NCI-H2107 treated with DMSO at 0.1 percent for 48 hours (cell line): ENCODE data around the gene MYL9.
"Not testable (repeated sequence)": the region's sequence is repeated elsewhere in the genome, so short reads cannot be mapped to it uniquely, and the experiment has no call there.

ENCODE experiments used
- DNase-seq: peaks from one replicate; lab custom pipeline; 2025; ENCODE audit not compliant: unreplicated experiment; lab: John Stamatoyannopoulos, UW

The MYL9 gene

DNA sequence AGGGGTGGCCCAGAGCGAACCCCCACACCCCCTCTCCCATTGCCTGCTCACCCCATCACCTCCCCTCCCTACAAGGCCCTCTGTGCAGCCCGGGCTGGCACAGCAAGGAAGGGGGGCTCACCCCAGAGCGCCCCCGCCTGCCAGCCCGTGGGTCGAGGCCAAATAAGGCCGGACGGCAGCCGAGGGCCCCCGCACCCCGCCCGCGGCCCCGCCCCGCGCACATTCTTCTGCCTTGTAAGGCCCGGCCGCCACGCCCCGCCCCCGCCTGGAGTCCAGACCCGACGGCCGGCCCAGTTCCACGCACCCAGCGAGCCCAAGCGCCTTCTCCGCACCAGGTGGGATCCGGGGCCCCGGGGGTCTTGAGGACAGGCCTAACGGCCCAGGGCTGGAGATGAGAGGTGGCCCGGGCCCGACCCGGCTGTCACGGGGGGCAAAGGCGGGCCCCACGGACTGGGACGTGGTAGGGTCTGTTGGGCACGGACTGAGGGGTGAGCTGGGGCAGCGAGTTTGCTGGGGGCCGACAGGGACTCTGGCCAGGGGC is at the start of gene MYL9:
Gene MYL9 (plus strand): TSS at position 293 of the 541 bp plus-strand sequence. CDS start 3,366 bp downstream, outside the sequence.
- DNase-seq: no peak

DNA sequence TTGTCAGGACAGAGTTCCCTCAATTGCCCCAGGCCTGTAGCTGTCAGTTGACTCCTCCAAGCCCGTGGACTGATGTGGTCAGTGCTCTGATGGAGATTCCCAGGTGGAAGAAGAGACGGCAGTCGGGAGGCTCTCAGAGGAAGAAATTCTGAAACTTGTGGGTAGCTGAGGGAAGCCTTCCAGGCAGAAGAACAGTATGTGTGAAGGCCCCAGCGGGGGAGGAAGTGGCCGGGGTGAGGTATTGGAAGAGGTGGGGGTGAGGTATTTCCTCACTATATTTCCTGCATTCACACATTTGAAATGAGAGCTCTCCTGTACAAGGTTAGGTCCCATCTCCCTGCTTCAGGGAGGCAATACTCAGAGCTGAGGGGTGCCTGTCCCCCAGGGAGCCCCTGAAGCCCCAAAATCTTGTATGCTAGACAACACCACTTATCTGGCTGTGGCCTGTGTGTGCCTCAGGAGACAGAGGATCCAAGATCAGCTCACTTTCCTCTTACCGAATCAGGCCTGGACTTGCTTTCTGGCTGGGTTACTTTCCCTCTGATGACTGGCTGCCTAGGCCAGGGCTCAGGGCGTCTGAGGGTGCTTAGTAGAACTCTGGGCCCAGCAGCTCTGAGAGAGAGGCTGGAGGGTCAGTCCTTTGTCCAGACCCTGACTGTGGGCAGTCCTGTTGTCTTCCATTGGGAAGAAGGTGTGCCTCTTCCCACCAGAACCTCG is 49.3 kb upstream of the MYL9 start:
- no peak for DNase-seq

DNA sequence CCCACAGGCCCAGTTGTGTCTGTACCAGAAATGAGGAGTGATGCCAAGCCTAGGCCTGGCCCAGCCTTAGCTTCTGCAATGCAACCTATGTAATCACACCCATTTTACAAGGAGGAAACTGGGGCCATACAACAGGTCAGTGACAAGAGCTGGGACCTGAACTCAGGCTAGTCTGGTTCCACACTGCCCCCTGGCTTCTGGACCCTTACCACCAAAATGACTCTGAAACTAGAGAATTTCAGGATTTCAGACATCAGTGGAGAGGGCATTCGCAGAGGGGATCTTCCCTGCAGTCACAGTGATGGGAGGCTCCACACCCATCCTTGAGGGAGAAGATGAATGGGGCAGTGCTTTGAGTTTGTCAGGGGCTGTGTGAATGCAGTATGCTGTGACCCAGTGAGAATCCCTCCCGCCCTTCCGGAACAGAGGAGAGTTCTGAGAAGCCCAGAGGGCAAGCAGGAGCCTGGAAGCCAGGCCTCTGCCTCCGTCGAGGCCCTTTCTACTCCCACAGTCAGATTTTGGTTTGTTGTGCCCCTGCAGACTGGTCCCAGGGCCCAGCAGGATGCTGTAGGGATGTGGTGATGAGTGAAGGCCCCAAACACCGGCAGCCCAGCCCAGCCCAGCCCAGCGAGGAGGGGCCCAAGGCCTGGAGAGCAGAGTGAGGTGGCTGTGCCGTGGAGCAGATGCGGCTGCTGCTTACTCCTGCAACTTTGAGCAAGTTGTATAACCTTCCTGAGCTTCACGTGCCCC is 48.1 kb upstream of the MYL9 start:
- no peak for DNase-seq

DNA sequence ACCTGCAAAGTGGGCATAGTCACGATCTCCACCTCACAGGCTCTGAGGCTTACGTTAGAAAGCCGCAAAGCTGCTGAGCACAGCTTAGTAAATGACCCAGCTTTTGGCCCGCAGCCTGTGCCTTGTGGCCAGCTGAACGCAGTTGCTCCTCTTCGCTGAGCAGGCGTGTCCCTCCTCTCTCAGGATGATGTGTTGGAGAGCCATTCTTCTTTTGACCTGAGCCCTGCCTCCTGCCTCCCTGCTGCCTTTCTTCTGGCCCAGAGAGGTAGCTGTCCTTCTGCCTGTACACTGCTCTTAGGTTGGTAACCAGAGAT is 47.6 kb upstream of the MYL9 start:
- no peak for DNase-seq

DNA sequence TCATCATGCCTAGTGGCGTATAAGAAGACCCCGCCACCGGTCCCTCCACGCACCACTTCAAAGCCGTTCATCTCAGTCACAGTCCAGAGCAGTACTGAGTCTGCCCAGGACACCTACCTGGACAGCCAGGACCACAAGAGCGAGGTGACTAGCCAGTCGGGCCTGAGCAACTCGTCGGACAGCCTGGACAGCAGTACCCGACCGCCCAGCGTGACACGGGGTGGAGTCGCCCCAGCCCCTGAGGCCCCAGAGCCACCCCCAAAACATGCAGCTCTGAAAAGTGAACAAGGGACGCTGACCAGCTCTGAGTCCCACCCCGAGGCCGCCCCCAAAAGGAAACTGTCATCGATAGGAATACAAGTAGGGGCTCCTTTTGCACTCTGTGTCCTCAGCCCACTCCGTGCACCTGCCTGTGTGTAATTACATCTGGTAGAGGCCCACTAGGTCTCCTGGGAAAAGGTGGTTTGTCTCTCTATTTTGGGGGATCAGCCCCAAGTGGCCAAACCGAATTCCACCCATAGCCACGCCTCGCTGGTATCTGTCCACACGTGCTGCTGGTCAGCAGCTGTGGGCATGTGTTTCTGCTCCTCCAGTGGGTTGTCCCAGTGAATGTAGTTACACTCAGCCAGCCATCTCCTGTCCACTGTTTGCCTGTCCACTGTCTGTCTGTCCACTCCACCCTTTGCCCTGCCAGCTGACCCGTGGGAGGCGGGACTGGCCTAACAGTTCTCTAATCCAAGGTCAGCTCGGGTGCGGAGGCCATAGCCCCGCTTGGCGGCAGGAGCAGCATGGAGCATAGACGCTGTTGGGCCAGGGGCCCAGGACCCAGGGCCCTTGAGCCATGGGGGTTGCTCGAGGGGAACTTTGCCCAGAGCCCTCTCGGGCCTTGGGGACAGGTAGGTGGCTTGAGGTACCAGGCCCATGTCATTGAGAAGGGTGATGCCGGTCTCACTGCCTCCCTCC is 44.3 kb upstream of the MYL9 start:
- DNase-seq: no peak

DNA sequence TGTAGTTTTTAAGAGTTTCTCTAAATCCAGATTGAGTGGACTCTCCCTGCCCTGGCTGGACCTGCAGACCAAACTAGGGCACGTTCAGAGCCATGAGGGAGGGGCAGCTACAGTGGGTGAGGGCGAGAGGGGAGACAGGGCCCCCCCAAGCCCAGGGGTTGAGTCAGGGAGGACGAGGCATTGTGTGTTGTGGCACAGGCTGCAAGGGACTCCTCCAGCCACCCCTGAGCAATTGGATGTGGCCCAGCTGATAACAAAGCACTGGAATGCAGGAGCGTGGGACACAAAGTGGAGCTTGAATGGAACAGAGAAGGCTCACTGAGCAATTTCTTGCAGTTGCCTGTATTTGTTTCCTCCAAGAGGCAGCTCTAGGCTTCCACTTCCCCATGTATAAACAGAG is 43.5 kb upstream of the MYL9 start:
- no peak for DNase-seq

DNA sequence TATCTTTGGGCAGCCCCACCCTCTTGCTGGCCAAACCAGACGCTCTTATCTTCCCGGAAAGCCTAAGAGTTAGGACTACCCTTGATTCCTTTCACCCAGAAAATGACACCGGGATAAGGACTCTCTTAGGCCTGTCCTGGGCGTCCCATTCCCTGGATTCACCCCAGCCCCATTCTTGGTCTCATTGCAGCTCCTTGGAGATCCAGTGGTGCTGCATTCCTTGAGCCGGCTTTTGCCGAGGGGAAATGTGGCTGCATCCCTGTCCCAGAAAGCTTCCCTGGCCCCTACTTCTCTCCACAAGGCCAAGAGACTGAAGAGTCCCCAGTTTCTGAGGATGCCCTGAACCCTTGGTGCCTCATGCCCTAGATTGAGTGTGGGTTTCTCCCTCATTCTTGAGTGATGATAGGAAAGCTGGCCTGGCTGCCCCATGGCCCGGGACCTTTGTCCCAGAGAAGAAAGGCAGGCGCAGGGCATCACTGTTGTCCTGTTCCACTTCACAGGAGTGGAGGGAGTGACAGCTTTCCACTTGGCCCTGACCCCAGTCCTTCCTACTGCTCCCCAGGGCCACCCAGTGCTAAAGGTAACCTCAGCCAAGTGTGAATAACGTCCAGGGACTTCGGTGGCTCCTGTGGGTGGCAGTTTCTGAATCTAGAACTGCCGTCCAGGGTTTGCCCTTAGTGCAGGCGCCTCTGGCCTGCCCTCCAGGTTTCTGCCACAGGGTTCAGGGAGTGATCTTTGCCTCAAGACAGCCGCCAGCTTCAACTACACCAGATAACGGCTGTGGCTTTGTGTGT is 42.7 kb upstream of the MYL9 start:
- DNase-seq: no peak

DNA sequence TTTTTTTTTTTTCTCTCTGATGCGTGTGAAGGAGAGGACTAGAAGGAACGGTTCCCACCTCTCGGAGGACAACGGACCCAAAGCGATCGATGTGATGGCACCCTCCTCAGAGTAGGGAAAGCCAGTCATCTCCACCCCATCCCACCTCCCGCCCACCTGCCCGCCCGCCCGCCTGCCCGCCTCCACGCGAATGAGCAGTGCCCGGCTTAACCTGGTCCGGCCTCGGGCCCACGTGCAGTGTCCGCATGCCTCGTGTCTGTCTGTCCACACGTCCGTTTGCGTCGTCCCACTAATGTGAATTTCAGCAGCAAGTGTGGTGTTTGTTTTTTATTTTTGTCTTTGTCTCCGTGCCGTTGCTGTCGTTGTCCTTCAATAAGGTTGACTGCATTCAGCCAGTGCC is 42.1 kb upstream of the MYL9 start:
- no peak for DNase-seq

DNA sequence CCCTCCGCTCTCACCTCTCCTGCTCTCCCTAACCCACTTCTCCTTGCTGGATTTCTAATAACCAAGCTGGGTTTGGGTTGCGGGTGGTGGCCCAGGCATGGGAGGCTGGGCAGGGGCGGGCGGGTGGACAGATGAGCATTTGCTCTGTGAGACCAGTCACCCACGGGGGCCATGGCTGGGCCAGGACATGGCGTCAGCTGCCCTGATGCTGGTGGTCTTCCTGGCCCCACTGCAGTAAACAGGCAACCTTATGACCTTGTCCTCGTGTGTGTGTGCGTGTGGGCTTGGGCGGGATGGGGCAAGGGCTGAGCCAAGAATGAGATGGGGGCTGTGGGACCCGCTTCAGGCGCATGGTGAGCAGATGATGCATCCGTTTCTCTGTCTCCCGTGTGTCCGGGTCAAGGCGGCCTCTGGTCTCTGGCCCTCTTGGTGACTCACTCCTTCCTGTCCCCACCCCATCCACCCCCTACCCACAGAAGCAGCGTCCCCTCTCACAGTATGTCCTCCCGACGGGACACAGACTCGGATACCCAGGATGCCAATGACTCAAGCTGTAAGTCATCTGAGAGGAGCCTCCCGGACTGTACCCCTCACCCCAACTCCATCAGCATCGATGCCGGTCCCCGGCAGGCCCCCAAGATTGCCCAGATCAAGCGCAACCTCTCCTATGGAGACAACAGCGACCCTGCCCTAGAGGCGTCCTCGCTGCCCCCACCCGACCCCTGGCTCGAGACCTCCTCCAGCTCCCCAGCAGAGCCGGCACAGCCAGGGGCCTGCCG is 41.4 kb upstream of the MYL9 start:
- DNase-seq: no peak

DNA sequence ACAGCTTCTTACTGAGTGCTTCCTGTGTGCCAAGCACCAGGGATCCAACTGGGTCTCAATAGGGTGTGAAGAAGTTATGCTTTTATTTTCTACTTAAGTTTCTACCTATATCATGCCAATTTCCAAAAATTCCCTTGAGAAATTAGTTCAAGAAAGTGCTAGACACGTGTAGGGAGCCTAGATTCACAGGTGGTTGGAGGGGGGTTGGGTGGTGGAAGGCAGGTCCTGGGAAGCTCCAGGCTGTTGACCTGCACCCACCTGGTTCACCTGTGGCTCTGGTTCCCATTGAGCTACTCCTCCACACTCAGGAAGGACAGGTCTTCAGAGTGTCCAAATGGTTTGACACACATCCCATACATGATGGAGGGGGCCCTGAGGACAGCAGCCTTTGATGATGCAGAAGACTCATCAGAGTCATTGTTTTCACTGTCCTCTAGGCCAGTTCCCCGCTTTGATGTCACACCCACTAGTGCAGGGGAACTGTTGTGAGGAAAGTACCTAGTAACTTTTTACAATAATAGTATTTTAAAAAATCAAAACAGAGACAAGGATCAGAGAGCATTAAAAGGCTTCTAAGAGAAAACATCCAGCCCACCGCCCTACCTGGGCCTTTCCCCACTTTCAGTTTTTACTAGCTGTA is 39.8 kb upstream of the MYL9 start:
- DNase-seq: no peak

DNA sequence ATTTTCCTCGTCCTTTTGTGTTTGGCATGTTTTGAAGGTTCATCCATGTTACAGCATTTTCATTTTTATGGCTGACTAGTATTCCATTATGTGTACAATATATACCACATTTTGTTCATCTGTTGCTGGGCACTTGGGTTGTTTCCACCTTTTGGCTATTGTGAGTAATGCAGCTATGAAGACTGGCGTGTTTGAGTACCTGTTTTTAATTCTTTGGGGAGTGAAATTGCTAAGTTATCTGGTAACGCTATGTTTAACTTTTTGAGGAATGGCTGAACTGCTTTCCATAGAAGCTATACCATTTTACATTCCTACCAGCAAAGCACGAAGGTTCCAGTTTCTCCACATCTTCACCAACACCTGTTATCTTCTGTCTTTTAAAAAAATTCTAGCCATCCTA is 37.0 kb upstream of the MYL9 start:
- DNase-seq: no peak

DNA sequence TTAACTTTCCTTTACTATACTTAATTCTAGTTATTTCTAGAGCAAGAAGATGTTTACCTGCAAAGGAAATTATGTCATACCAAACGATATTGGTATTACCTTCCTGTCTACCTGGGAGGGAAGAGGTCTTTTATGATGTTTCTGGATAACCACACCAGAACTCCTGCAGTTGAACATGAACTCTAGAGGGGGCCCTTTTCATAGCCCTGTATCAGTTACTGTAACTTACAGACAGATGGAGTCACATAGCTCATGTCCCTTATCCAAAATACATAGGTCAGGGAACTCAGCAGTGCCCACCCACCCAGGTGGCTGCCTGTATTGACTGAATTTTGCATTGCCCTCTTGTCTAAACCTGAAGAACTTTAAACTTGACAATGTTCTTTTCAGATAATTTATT is 35.1 kb upstream of the MYL9 start:
- DNase-seq: no peak

DNA sequence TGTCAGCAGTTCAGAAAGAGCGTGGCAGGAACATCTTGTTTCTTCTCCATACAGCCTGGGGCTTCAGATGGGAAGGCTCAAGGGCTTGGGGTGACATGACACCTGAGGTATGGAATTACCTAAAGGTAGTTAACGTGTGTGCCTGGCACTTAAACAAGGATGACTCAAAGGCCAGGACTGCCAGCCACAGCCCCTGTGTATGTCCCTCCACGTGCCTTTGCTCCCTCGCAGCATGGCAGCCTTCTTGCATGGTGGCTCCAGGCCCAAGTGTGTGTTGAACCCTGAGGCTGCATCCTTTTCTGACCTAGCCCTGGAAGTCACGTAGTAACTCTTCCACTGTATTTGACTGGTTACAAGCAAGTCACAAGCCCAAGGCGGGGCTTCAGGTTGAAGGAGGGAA is 33.6 kb upstream of the MYL9 start:
- no peak for DNase-seq

DNA sequence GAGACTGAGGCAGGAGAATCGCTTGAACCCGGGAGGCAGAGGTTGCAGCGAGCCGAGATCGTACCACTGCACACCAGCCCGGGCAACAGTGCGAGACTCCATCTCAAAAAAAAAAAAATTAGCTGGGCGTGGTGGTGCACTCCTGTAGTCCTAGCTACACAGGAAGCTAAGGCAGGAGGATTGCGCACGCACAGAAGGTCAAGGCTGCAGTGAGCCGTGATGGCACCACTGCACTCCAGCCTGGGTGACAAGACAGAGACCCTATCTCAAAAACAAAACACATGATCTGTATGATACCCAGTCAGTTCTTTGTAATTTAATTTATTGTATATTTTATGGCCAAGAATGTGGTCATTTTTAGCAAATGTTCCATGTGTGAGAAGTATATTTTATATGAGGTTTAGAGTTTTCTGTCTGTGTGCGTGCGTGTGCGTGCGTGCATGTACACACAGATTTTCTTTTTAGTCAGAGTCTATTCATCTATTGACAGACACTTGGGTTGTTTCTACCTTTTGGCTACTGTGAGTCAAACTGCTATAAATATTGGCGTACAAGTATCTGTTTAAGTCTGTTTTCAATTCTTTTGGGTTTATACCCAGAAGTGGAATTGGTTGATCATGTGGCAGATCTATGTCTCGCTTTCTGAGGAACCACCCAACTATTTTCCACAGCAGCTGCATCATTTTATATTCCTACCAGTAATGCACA is 22.2 kb upstream of the MYL9 start:
- DNase-seq: no peak

DNA sequence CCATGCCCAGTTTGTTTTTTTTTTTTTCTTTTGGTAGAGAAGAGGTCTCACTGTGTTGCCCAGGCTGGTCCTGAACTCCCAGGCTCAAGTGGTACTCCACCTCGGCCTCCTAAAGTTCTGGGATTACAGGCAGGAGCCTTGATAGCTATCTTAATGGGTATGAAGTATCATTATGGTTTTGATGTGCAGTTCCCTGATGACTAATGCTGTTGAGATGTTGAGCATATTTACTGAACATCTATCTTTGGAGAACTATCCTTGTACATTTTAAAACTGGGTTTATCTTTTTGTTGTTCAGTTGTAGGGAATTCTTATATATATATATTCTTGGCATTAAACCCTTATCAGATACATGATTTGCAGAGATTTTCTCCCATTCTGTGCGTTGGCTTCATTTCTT is 21.4 kb upstream of the MYL9 start:
- no peak for DNase-seq

DNA sequence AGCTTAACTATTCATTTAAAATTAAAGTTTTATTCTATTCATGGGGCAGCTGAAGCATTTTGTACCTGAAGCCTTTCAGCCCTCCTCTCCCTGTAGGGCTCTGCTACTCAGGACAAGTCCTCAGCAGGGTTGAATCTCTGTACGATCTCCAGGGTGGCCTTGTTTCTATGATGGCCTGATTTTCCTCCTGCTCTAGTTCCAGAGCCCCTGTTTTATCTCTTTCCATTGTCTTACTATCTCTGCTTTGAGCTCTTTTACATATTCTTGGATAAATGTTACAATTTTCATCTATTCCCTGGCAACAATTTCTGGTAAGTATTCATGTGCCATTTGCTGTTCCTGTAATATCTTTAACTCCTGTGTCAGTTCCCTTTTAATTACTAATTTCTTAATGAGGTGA is 19.8 kb upstream of the MYL9 start:
- DNase-seq: no peak

DNA sequence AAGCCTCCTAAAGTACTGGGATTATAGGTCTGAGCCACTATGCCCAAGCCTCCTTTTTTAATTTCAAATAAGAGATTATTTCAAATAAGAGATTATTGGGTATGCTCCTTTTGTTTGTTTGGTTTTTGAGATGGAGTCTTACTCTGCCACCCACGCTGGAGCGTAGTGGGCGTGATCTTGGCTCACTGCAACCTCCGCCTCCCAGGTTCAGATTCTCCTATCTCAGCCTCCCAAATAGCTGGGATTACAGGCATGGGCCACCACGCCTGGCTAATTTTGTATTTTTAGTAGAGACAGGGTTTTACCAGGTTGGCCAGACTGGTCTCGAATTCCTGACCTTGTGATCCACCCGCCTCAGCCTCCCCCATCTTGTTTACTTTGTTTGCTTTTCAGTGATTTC is 18.9 kb upstream of the MYL9 start:
- DNase-seq: not testable (repeated sequence)

DNA sequence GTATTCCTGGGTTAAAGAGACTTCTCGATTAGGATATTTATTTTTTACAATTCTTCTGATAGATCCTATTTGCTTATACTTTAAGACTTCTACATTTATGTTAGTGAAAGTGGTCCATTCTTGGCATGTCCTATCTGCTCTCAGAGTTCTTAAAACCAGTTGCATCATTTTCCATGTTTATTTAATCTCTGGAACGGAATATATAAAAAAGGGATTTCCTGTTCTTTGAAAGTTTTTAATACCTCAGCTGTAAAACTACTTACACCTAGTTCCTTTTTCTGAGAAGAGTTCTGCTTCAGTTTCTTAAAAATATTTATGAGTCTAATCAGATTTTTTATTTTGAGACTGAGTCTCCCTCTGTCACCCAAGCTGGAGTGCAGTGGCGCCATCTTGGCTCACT is 18.0 kb upstream of the MYL9 start:
- no peak for DNase-seq
